ENCODE results near the gene NRDC. TPM values are rescaled to one million over a fixed set of nuclear protein-coding genes. Genes with fewer than 3 reads are reported as not detected.

NRDC gene
- total RNA-seq, 4 donors from 2014 or later = 66.3 to 106 (median 92.7) TPM

DNA sequence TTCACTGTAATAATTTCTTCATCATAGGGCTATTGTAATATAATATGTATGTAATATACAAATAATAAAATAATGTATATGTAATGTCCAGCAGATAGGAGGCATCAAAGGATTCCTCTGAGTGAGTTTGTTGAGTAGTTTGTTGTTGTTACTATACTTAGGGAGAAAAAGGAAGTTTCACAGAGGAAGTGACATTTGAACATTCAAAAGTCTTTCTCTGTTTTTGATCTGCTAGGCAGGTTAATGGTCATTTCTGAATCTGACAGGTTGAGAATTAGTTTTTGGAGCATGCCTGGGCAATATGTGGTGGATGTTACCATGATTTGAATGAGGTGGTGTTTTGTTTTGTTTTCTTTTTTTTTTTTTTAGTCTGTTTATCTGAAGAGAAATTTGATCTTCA, 102.1 kb downstream of the NRDC start:
- TF ChIP-seq, protein P1, sequence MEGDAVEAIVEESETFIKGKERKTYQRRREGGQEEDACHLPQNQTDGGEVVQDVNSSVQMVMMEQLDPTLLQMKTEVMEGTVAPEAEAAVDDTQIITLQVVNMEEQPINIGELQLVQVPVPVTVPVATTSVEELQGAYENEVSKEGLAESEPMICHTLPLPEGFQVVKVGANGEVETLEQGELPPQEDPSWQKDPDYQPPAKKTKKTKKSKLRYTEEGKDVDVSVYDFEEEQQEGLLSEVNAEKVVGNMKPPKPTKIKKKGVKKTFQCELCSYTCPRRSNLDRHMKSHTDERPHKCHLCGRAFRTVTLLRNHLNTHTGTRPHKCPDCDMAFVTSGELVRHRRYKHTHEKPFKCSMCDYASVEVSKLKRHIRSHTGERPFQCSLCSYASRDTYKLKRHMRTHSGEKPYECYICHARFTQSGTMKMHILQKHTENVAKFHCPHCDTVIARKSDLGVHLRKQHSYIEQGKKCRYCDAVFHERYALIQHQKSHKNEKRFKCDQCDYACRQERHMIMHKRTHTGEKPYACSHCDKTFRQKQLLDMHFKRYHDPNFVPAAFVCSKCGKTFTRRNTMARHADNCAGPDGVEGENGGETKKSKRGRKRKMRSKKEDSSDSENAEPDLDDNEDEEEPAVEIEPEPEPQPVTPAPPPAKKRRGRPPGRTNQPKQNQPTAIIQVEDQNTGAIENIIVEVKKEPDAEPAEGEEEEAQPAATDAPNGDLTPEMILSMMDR (IDR thresholded peaks at IDR 0.05) = no peak
- no peak for TF ChIP-seq EP300 (IDR thresholded peaks at IDR 0.05)
- TF ChIP-seq POLR2A (IDR thresholded peaks at IDR 0.05) = no peak
- no peaks in the 10 kb centered on the region for H3K9me3 ChIP-seq
- H3K4me1 ChIP-seq = peaks cover 0 to 9% (median 0%) of the 10 kb centered on the region in 4 donors
- H3K4me3 ChIP-seq = no peak overlapping the region
- peaks cover 0 to 69% (median 0%) of the 10 kb centered on the region in 3 donors for H3K36me3 ChIP-seq
- H3K27me3 ChIP-seq = no peaks in the 10 kb centered on the region
- DNase-seq (ENCODE audit: low spot score in 2 of 2) = no peak
- H3K27ac ChIP-seq = no peak overlapping the region

DNA sequence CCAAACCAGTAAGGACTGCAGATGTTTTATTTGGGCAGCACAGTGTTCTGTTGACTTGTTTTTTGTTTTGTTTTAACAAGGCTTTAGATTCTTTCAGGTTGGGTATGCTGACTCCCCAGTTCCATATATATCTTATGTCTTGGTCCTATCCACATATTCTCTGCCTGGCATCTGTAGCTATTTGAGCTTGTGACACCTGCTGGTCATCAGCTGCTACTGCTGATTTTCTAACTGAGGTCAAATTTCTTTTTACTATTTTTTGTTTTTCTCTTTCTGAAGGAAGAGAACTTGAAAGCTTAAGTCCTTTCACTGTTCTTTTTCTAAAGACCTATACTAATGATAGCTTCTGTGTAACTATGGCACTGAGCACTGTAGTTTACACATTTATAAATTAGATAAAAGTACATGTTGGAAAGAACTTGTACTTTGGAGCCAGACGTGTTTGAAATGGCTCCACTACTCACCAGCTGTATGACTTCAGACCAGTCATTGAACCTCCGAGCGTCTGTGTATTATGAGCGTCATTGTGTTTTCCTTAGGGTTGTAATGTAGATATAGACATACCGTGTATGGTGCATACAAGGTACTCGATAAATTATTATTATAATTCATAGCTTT, 109.4 kb downstream of the NRDC start:
- Histone ChIP-seq H3K27ac (peak overlapping the region in 1 of 4 donors; percentile 50), H3K27me3 (no peaks in the 10 kb centered on the region), H3K4me1 (peaks cover 0 to 13% (median 0%) of the 10 kb centered on the region in 4 donors), H3K9me3 (no peaks in the 10 kb centered on the region), H3K4me3 (no peak overlapping the region), H3K36me3 (peaks cover 0 to 63% (median 4%) of the 10 kb centered on the region in 3 donors)
- DNase-seq (ENCODE audit: low spot score in 2 of 2) = no peak
- WGBS, 2 donors = 69 to 71% methylated on average over 6 of the region's 6 CpGs
- TF ChIP-seq POLR2A (IDR thresholded peaks at IDR 0.05) = no peak
- TF ChIP-seq EP300 (IDR thresholded peaks at IDR 0.05) = peak in 1 of 2 donors; percentile 31
- TF ChIP-seq, protein P1 (IDR thresholded peaks at IDR 0.05) = peak; percentile 74 to 81 (median 78)

DNA sequence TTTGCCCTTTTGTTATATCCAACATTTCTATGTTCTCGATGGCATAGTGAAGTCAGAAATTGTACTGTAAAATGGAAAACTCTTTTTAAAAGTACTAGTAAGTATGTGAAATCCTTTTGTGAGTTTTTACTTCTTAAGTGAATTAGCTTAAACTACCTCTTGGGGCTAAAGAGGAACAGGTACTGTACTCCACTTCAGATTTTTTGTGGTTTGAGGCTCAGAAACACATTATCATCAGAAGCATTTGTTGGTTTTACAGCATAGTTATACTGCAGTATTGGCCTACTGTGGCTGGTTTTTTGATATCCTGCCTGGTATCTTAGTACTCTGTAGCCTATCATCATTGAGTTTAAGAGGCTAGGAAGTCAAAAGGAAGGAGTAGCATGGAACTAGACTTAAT, 117.2 kb downstream of the NRDC start:
- H3K4me1 ChIP-seq = peaks cover 0 to 4% (median 2%) of the 10 kb centered on the region in 4 donors
- peaks cover 0 to 41% (median 4%) of the 10 kb centered on the region in 3 donors for H3K36me3 ChIP-seq
- 92 to 93% methylated on average over 1 of the region's 1 CpG for WGBS, 2 donors
- H3K27me3 ChIP-seq = no peaks in the 10 kb centered on the region
- TF ChIP-seq EP300 (IDR thresholded peaks at IDR 0.05) (no peak), POLR2A (IDR thresholded peaks at IDR 0.05) (no peak)
- TF ChIP-seq, protein P1 (IDR thresholded peaks at IDR 0.05) = no peak
- no peak overlapping the region for H3K27ac ChIP-seq
- H3K4me3 ChIP-seq = no peak overlapping the region
- no peak for DNase-seq (ENCODE audit: low spot score in 2 of 2)
- no peaks in the 10 kb centered on the region for H3K9me3 ChIP-seq

DNA sequence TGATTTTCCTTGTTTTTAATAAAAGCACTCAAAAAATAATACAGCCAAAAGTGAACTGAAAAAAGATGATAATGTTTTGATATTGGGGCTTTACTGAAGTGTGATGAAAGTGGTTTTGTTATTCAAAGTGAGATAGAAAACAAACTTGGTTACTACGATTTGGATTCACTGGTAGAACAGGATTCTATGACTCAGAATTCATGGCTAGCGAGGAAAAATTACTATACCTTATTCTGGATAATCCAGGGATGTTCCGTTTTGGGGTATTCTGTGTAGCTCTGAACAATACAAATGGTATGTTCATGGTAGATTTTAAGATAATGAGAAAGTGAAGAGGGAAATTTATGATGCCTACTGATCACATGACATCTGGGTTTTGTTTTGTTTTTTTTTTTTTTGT, 117.7 kb downstream of the NRDC start:
- WGBS, 2 donors = 89 to 93% methylated on average over 3 of the region's 3 CpGs

DNA sequence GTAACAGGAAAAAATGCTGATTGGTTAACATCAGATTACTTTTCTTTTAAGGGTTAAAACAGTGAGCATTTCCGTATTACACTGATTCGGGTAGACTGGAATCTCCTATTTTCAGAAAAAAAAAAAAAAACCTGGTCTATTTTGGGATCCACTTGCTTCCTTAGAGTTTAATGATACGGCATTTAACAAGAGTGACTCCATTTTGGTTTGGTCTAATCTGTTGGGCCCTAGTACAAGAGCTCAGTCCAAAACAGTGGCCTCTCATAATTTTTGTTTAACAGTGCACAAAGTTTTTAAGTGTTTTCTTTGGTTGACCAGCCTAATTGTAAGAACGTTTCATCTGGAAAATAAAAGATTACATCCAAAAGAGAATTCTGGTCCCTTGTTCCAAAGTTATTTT, 120.2 kb downstream of the NRDC start:
- H3K4me1 ChIP-seq = peaks cover 0 to 5% (median 2%) of the 10 kb centered on the region in 4 donors
- no peak overlapping the region for H3K4me3 ChIP-seq
- peaks cover 0 to 40% (median 0%) of the 10 kb centered on the region in 3 donors for H3K36me3 ChIP-seq
- no peaks in the 10 kb centered on the region for H3K9me3 ChIP-seq
- no peaks in the 10 kb centered on the region for H3K27me3 ChIP-seq
- no peak overlapping the region for H3K27ac ChIP-seq
- TF ChIP-seq, protein P1 (IDR thresholded peaks at IDR 0.05) = no peak
- TF ChIP-seq POLR2A (IDR thresholded peaks at IDR 0.05) (no peak), EP300 (IDR thresholded peaks at IDR 0.05) (no peak)
- WGBS, 2 donors = 62 to 67% methylated on average over 4 of the region's 4 CpGs
- DNase-seq (ENCODE audit: low spot score in 2 of 2) = no peak

More for the DNA sequence above, 117.7 kb downstream of the NRDC start:
- Histone ChIP-seq H3K4me3 (no peak overlapping the region), H3K27me3 (no peaks in the 10 kb centered on the region), H3K36me3 (peaks cover 0 to 37% (median 4%) of the 10 kb centered on the region in 3 donors), H3K4me1 (peaks cover 0 to 5% (median 2%) of the 10 kb centered on the region in 4 donors), H3K9me3 (no peaks in the 10 kb centered on the region), H3K27ac (no peak overlapping the region)
- TF ChIP-seq, protein P1 (IDR thresholded peaks at IDR 0.05) = no peak
- TF ChIP-seq POLR2A (IDR thresholded peaks at IDR 0.05) = no peak
- TF ChIP-seq EP300 (IDR thresholded peaks at IDR 0.05) = no peak
- DNase-seq (ENCODE audit: low spot score in 2 of 2) = no peak

All from tibial nerve (tissue), 4 donors.